Upper lobe of right lung (tissue), 1 donor: Measurements from ENCODE around the gene SLC30A2. TPM values are rescaled to one million over a fixed set of nuclear protein-coding genes. Genes with fewer than 3 reads are reported as not detected.
A peak's percentile ranks its signal among the peaks of the same experiment; 100 is the strongest.

Experiments used
- ATAC-seq: fragments of 200-7000 bp; cut with Tn5 transposase; one replicate; pipeline ENCODE4 v1.9.1; 2020; ENCODE audit warnings: mild to moderate bottlenecking, moderate library complexity
- DNase-seq: peaks from one replicate; pipeline ENCODE4 v3.0.0-alpha.2; 2020
- H3K27ac ChIP-seq: fragments of 200-600 bp; one replicate; pipeline ENCODE4 v1.8.0; 2022
- H3K27me3 ChIP-seq: fragments of 200-600 bp; one replicate; pipeline ENCODE4 v1.8.0; 2022; ENCODE audit warnings: mild to moderate bottlenecking
- H3K36me3 ChIP-seq: fragments of 200-600 bp; one replicate; pipeline ENCODE4 v1.8.0; 2022
- H3K4me1 ChIP-seq: fragments of 200-600 bp; one replicate; pipeline ENCODE4 v1.8.0; 2022
- H3K4me3 ChIP-seq: fragments of 200-600 bp; one replicate; pipeline ENCODE4 v1.8.0; 2022; ENCODE audit warnings: mild to moderate bottlenecking
- H3K9me3 ChIP-seq: fragments of 200-600 bp; one replicate; pipeline ENCODE4 v1.8.0; 2022
- intact Hi-C: fragments of 100-400 bp; cut with DNase I; formaldehyde crosslinking; loops from one replicate; pipeline ENCODE4 v1.11.0; 2022
- total RNA-seq: library from RNA; stranded (reverse); fragmentation: NEBNext Ultra II Directional; extraction: Animal tissue kit (Norgen Biotek cat#: 25700); gene quantifications from one replicate; pipeline ENCODE4 v1.2.1, GENCODE V29; 2021
- TF ChIP-seq, protein P1 (sequence below): fragments of 200-600 bp; IDR thresholded peaks from one replicate; pipeline ENCODE4 v1.8.0; 2022; ENCODE audit warnings: antibody characterized with exemption
- donor health status: DM: no; HTN: yes; CAD: no; lungs with severe emphysema.

The SLC30A2 gene
- total RNA-seq, 1 donor from 2014 or later = not detected

DNA sequence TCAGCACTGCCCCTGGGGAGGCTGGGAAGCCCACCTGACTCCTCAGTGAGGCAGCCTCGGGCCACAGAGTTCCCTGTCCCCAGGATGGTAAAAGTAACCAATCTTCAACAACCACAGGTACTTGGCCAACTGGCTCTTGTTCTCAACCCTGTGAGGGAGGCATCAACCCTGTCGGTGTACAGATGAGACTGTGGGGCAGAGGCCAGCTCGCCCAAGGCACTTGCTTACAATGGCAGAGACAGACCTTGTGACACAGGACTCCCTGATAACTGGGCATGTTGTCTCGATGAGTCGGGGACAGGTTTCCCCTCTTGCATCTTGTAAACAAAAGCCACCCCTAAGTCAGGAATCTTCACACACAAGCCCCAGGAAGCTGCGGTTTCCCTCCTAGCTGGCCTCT is 8.0 kb downstream of the SLC30A2 start:
- intact Hi-C loops = no loop called here
- DNase-seq (no peak), ATAC-seq (no peak)
- Histone ChIP-seq H3K36me3 (no peaks in the 10 kb centered on the region), H3K27me3 (peaks cover 8% of the 10 kb centered on the region), H3K9me3 (no peaks in the 10 kb centered on the region), H3K4me3 (no peak overlapping the region), H3K4me1 (peaks cover 8% of the 10 kb centered on the region), H3K27ac (no peak overlapping the region)
- TF ChIP-seq, protein P1, sequence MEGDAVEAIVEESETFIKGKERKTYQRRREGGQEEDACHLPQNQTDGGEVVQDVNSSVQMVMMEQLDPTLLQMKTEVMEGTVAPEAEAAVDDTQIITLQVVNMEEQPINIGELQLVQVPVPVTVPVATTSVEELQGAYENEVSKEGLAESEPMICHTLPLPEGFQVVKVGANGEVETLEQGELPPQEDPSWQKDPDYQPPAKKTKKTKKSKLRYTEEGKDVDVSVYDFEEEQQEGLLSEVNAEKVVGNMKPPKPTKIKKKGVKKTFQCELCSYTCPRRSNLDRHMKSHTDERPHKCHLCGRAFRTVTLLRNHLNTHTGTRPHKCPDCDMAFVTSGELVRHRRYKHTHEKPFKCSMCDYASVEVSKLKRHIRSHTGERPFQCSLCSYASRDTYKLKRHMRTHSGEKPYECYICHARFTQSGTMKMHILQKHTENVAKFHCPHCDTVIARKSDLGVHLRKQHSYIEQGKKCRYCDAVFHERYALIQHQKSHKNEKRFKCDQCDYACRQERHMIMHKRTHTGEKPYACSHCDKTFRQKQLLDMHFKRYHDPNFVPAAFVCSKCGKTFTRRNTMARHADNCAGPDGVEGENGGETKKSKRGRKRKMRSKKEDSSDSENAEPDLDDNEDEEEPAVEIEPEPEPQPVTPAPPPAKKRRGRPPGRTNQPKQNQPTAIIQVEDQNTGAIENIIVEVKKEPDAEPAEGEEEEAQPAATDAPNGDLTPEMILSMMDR = no peak

DNA sequence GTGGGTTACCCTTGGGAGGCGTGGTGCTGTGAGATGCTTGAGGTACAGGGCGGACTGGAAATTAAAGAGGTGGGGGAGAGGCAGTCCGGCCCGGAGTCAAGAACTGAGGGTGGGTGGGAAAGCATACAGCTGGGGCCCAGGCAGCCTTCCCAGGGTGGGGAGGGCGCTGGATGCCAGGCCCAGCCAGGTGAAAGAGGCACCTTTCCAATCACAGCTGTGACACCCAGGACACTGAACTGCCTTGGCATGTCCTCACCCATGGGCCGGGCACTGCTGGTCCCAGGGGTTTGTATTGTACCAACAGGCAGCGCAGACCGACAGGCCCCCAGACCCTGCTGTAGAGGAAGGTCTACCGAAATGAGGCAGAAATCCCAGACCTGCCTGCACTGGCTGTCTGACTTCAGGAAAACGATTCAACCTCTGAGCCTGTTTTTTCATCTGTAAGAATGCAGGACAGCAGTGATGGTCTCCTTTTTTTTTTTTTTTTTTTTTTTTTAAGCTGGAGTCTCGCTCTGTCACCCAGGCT is 9.1 kb downstream of the SLC30A2 start:
- TF ChIP-seq, protein P1 = no peak
- no peaks in the 10 kb centered on the region for H3K27me3 ChIP-seq
- no peak for ATAC-seq
- no peak overlapping the region for H3K4me3 ChIP-seq
- intact Hi-C loops = no loop called here
- no peaks in the 10 kb centered on the region for H3K36me3 ChIP-seq
- DNase-seq = no peak
- H3K9me3 ChIP-seq = no peaks in the 10 kb centered on the region
- no peak overlapping the region for H3K27ac ChIP-seq
- peaks cover 8% of the 10 kb centered on the region for H3K4me1 ChIP-seq

DNA sequence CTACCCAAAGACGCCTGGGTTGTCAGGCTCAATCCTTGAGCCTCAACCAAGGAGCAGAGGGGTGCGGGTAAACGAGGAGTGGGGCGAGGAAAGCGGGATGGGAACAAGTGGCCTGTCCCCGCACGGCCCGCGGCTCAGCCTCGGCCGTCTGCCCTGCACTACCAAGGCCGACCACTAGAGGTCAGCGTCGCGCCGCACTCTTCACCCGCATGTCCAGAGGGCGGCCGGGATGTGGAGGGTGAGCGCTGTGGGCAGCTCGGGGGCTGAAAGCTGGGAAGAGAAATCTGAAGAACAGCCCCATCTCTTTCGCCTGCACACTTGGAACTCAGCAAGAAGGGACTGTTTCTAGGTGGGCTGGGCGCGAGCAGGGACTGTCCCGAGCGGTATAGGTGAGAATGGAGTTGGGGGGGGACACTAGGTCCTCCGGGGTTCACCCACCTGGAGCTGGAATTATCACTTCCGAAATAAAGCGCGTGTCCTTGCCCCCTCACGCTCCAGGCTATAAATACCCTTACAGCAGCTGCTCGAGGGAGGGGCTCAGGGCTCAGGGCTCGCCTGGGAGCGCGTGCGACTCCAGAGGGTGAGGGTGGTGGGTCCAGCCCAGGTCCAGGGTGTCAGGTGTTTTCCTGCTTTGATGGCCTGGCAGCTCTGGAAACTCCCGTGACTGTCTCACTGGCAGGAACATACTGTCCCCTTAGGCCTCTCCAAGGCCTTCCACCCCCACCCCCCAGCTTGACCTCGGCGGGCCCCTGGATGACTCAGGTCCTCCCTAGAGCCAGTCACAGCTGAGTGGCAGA is 9.8 kb downstream of the SLC30A2 start:
- no peaks in the 10 kb centered on the region for H3K9me3 ChIP-seq
- intact Hi-C loops = no loop called here
- H3K4me3 ChIP-seq = peak overlapping the region; percentile 79
- peak overlapping the region; percentile 18 for H3K27ac ChIP-seq
- H3K4me1 ChIP-seq = peaks cover 8% of the 10 kb centered on the region
- ATAC-seq = peak; percentile 94
- no peaks in the 10 kb centered on the region for H3K36me3 ChIP-seq
- no peaks in the 10 kb centered on the region for H3K27me3 ChIP-seq
- peak; percentile 91 for DNase-seq
- TF ChIP-seq, protein P1 = peak; percentile 99

DNA sequence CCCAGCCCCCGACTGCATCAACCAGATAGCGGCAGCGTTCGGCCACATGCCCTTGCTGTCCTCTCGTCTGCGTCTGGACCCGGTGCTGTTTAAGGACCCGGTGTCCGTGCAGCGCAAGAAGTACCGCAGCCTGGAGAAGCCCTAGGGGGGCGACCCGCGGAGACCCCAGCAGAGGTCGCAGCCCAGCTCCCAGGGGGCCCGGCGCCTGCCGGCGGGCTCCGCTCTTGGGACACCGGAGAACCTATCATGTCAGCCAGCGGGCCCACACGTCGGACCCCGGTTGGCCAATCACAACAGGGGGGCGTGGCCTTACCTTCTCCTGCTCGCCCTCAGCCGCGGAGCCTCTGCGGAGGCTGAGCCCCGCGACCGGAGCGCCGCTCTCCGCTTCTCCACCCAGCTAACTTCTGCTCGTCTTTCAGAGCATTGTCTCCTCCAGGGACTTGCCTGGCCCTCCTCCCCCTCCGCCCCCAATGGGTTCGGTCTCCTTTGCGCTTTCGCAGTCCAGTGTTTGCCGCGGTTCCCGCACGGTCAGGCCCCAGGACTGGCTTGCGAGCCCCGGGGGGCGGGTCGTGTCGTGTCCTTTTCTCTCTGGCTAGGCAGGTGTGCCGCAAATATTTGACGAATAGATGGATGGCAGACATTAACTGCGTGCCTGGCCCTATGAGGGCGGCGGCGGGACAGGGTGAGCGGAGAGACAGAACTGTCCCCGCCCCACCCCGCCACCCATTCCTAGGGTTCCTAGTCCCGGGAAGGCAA is 10.5 kb downstream of the SLC30A2 start:
- Histone ChIP-seq H3K4me3 (peak overlapping the region; percentile 79), H3K27me3 (no peaks in the 10 kb centered on the region), H3K4me1 (peaks cover 8% of the 10 kb centered on the region), H3K9me3 (no peaks in the 10 kb centered on the region), H3K36me3 (no peaks in the 10 kb centered on the region), H3K27ac (peak overlapping the region; percentile 27)
- intact Hi-C loops = no loop called here
- TF ChIP-seq, protein P1 = no peak
- DNase-seq = peak; percentile 97
- ATAC-seq = peak; percentile 93

DNA sequence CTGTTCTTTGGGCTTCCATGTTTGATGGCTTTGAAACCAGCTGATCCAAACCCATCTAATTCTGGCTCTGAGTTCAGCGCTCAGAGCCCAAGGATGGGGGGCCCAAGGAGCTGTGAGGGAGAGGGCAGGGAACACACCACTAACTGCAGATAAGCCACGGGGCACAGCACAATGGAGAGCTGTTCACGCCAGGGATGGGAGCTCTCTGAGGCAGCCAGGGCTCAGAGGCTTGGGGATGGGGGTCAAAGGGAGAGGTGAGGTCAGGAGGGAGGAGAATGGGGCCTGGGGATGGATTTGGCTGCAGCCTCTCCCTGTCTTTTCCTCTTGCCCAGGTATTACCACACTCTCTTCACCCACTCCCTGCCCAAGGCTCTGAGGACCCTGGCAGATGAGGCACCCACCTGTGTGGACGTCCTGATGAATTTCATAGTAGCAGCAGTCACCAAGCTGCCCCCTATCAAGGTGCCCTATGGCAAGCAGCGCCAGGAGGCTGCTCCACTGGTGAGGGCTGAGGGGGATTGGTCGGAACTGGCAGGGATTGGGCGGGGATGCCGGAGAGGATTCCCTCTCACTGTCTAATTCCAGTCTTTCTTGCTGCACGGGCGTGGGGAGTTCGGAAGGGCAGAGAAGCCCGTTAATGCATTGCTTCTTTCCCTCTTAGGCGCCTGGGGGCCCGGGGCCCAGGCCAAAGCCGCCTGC is 11.3 kb downstream of the SLC30A2 start:
- no peaks in the 10 kb centered on the region for H3K9me3 ChIP-seq
- no peak overlapping the region for H3K27ac ChIP-seq
- no peaks in the 10 kb centered on the region for H3K27me3 ChIP-seq
- no peaks in the 10 kb centered on the region for H3K36me3 ChIP-seq
- peak overlapping the region; percentile 79 for H3K4me3 ChIP-seq
- TF ChIP-seq, protein P1 = no peak
- no peak for DNase-seq
- ATAC-seq = no peak
- intact Hi-C loops = no loop called here
- peaks cover 8% of the 10 kb centered on the region for H3K4me1 ChIP-seq
